Right lobe of liver (tissue), 4 donors: Measurements from ENCODE around the gene VEGFA.

Source experiments
- CTCF ChIP-seq, 4 donors: fragments of 200-600 bp in 3 of 4; fragments of 450-650 bp in 1 of 4; IDR thresholded peaks; one replicate each; pipeline versions ENCODE4 v1.5.1 to v1.8.0; 2016 to 2022; ENCODE audit warnings: antibody characterized with exemption in 4 of 4, mild to moderate bottlenecking in 2 of 4
- POLR2A ChIP-seq: fragments of 450-650 bp; IDR thresholded peaks from one replicate; pipeline ENCODE4 v1.6.1; 2017; ENCODE audit warnings: antibody characterized with exemption, mild to moderate bottlenecking
- donor health status: DM: no; HTN: no; CAD: no.
- donor health status: DM: no; HTN: no; CAD: no.
- donor health status: DM: no; HTN: yes; CAD: no.

- TF ChIP-seq CTCF (IDR thresholded peaks at IDR 0.05) (no peak), POLR2A (no peak)
Measured at GRCh38 chr6:43761666-43762409, 8.2 kb upstream of the VEGFA start.
